ENCODE measurements around the gene PANX1. TPM values are rescaled to one million over a fixed set of nuclear protein-coding genes. Genes with fewer than 3 reads are reported as not detected.

The PANX1 gene
- total RNA-seq, 1 experiment from 2014 or later: 39.0 TPM

GRCh38 chr11:94120946-94121345, 7.7 kb upstream of the PANX1 start:
- Histone ChIP-seq H3K4me3 (ENCODE audit: low read depth, low read length, poor library complexity, severe bottlenecking) (no peak overlapping the region), H3K27ac (ENCODE audit: low read depth, low read length, poor library complexity, severe bottlenecking) (no peak overlapping the region), H3K4me1 (ENCODE audit: insufficient read depth, low read length, poor library complexity, severe bottlenecking) (no peaks in the 10 kb centered on the region), H3K36me3 (ENCODE audit: insufficient read depth, low read length, poor library complexity, severe bottlenecking) (no peaks in the 10 kb centered on the region), H3K27me3 (replicated peaks; ENCODE audit: insufficient read depth, low read depth, low read length, poor library complexity) (no peaks in the 10 kb centered on the region), H3K9me3 (ENCODE audit: low read depth, low read length, poor library complexity, severe bottlenecking) (no peaks in the 10 kb centered on the region)
- TF ChIP-seq EZH2 (IDR thresholded peaks at IDR 0.05; ENCODE audit: borderline replicate concordance, low read depth, low read length, poor library complexity, severe bottlenecking): no peak
- TF ChIP-seq, protein P1, sequence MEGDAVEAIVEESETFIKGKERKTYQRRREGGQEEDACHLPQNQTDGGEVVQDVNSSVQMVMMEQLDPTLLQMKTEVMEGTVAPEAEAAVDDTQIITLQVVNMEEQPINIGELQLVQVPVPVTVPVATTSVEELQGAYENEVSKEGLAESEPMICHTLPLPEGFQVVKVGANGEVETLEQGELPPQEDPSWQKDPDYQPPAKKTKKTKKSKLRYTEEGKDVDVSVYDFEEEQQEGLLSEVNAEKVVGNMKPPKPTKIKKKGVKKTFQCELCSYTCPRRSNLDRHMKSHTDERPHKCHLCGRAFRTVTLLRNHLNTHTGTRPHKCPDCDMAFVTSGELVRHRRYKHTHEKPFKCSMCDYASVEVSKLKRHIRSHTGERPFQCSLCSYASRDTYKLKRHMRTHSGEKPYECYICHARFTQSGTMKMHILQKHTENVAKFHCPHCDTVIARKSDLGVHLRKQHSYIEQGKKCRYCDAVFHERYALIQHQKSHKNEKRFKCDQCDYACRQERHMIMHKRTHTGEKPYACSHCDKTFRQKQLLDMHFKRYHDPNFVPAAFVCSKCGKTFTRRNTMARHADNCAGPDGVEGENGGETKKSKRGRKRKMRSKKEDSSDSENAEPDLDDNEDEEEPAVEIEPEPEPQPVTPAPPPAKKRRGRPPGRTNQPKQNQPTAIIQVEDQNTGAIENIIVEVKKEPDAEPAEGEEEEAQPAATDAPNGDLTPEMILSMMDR (conservative IDR thresholded peaks at IDR 0.05; ENCODE audit: low read depth, low read length): no peak
- no TSS peak for BruUV-seq (replicated peaks)
- DNase-seq (ENCODE audit: low spot score): no peak
- intact Hi-C loops (cut with micrococcal nuclease; ENCODE audit: unreplicated experiment): no loop called here
- ChIA-PET CTCF (no interaction called here), POLR2A (ENCODE audit: low non-redundant PET) (no interaction called here)

DNA sequence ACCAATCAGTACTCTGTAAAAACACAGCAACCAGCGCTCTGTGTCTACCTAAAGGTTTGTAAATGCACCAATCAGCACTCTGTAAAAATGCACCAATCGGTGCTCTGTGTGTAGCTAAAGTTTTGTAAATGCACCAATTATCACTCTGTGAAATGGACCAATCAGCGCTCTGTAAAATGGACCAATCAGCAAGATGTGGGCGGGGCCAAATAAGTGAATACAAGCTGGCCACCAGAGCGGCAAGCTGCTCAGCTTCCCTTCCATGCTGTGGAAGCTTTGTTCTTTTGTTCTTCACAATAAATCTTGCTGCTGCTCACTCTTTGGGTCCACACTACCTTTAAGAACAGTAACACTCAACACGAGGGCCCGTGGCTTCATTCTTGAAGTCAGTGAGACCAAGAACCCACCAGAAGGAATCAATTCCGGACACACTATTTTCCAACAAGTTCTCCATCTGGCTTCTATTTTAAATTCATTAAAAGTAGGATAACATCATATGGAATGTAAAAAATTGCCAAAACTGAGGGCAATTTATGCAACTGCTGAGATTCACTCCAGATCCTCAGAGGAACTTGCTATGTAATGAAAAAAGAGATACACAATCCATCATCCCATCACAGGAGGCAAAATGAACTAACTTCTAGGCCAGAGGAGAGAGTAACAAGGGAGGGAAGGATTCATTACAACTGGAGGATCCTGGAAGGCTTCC, 3.1 kb upstream of the PANX1 start:
- Histone ChIP-seq H3K36me3 (ENCODE audit: insufficient read depth, low read length, poor library complexity, severe bottlenecking) (no peaks in the 10 kb centered on the region), H3K27me3 (replicated peaks; ENCODE audit: insufficient read depth, low read depth, low read length, poor library complexity) (no peaks in the 10 kb centered on the region), H3K27ac (ENCODE audit: low read depth, low read length, poor library complexity, severe bottlenecking) (no peak overlapping the region), H3K4me1 (ENCODE audit: insufficient read depth, low read length, poor library complexity, severe bottlenecking) (peaks cover 13% of the 10 kb centered on the region), H3K4me3 (ENCODE audit: low read depth, low read length, poor library complexity, severe bottlenecking) (no peak overlapping the region), H3K9me3 (ENCODE audit: low read depth, low read length, poor library complexity, severe bottlenecking) (no peaks in the 10 kb centered on the region)
- no peak for DNase-seq (ENCODE audit: low spot score)
- intact Hi-C loops (cut with micrococcal nuclease; ENCODE audit: unreplicated experiment): loop anchor here (5.0 kb wide), 1 partner anchor 367 kb away; the partner anchor contains the start of genes ANKRD49 and MRE11
- CTCF ChIA-PET: no interaction called here
- TF ChIP-seq, protein P1 (conservative IDR thresholded peaks at IDR 0.05; ENCODE audit: low read depth, low read length): no peak
- no peak for TF ChIP-seq EZH2 (IDR thresholded peaks at IDR 0.05; ENCODE audit: borderline replicate concordance, low read depth, low read length, poor library complexity, severe bottlenecking)
- BruUV-seq (replicated peaks): no TSS peak
- POLR2A ChIA-PET (ENCODE audit: low non-redundant PET): no interaction called here

DNA sequence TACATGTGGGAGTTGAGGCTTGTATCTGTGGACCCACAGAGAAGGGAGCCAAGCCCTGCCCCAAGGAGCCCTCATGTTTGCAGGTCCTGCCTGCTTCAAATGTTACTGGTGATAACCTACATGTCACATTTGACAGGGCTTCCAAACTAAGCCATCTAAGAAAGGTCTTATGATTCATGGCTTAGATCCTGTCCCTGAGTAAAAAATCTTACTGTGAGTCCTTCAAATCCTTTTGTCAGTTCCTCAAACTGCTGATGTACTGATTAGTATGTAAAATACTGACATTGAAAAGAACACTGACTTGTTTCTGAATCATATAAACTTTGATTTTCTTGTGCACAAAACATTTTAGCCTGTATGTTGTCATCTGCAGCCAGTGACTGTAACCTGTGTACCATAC, 1.0 kb upstream of the PANX1 start:
- no peak for TF ChIP-seq EZH2 (IDR thresholded peaks at IDR 0.05; ENCODE audit: borderline replicate concordance, low read depth, low read length, poor library complexity, severe bottlenecking)
- TF ChIP-seq, protein P1 (conservative IDR thresholded peaks at IDR 0.05; ENCODE audit: low read depth, low read length): no peak
- intact Hi-C loops (cut with micrococcal nuclease; ENCODE audit: unreplicated experiment): loop anchor here (5.0 kb wide), 1 partner anchor 365 kb away; the partner anchor contains the start of genes ANKRD49 and MRE11
- no peak overlapping the region for H3K27ac ChIP-seq (ENCODE audit: low read depth, low read length, poor library complexity, severe bottlenecking)
- peaks cover 19% of the 10 kb centered on the region for H3K4me1 ChIP-seq (ENCODE audit: insufficient read depth, low read length, poor library complexity, severe bottlenecking)
- DNase-seq (ENCODE audit: low spot score): no peak
- peak overlapping the region; percentile 84 for H3K4me3 ChIP-seq (ENCODE audit: low read depth, low read length, poor library complexity, severe bottlenecking)
- H3K9me3 ChIP-seq (ENCODE audit: low read depth, low read length, poor library complexity, severe bottlenecking): no peaks in the 10 kb centered on the region
- BruUV-seq (replicated peaks): no TSS peak
- CTCF ChIA-PET: interaction anchor here (1.3 kb wide), 1 partner anchor 232 kb away, joined by 5 read pairs; no protein-coding TSS in a partner anchor
- POLR2A ChIA-PET (ENCODE audit: low non-redundant PET): no interaction called here
- no peaks in the 10 kb centered on the region for H3K27me3 ChIP-seq (replicated peaks; ENCODE audit: insufficient read depth, low read depth, low read length, poor library complexity)
- no peaks in the 10 kb centered on the region for H3K36me3 ChIP-seq (ENCODE audit: insufficient read depth, low read length, poor library complexity, severe bottlenecking)

All from A673 (cell line).